Superior temporal gyrus (tissue), 1 donor: ENCODE results near the gene ADGRF3.
"Not testable (repeated sequence)": the region's sequence is repeated elsewhere in the genome, so short reads cannot be mapped to it uniquely, and the experiment has no call there.

Experiments
- DNase-seq: peaks from one replicate; pipeline ENCODE4 v3.0.0-alpha.2; 2016; ENCODE audit errors: extremely low spot score

Gene ADGRF3

DNA sequence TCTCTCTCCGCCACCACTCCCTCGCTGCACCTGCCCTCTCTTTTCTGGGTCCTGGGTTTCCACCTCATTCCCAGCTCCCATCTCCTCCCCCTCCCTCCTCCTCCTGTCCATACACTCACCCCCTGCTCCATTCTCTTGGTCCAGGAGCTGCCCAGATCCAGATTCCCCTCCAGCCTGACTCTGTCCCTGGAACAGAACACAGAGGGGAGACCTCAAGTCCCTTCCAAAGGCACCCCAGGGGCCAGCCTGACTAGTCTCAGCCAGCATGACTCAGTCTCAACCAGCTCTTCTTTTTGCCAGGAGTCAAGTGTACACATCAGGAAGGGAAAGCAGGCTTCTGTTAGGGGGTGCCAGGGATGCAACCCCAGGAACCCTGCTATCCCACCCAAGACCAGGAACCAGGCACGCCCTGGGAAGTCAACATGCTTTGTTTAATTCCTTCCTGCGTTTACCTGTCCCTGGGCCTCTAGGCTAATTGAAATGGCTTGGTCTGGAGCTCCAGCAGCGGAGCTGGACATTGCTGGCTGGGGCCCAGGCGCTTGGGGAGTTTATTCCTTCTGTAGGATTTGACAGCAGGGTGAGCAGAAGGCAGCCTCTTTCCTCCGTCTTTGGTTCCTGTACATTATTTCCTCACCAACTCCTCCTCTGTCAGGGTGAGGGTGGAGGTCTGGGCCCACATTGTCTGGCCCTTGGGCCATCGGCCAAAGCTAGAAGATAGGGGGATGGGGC, 29.0 kb downstream of the ADGRF3 start:
- DNase-seq = no peak

DNA sequence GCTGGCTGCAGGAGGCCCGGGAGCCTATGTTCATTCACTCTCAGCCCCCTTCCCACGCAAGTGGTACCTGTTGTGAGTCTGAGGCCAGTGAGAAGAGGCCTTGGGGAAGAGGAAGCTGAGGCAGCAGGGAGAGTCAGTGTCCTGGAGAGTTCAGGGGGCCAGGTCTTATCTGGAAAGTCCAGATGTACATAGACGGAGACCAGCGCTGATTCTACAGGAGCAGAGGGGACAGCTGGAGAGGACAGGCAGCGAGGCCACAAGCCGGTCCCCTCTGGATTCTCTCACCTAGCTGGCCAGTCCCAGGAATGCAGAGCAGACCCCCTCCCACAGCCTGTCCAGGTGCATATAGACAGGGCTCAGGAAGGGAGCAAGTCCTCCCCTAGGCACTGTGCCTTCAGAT, 29.7 kb downstream of the ADGRF3 start:
- no peak for DNase-seq

DNA sequence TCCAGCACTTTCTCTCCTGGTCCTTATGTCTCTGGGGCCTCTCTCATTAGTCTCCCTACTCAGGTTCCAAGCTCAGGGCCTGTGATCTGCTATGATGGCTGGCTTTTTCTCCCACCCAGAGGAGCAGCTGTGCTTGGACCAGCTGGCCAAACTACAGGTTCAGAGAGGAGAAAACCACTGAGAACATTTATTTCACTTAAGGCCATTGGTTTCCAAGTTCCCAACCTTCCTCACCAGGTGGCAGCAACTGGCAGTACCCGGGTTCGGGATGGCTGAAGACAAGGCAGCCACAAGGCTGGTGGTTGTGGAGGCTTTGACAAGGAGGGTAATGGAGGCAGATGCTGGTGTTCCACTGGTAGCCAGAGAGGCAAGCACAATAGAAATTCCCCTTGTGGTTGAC, 30.5 kb downstream of the ADGRF3 start:
- DNase-seq = no peak

DNA sequence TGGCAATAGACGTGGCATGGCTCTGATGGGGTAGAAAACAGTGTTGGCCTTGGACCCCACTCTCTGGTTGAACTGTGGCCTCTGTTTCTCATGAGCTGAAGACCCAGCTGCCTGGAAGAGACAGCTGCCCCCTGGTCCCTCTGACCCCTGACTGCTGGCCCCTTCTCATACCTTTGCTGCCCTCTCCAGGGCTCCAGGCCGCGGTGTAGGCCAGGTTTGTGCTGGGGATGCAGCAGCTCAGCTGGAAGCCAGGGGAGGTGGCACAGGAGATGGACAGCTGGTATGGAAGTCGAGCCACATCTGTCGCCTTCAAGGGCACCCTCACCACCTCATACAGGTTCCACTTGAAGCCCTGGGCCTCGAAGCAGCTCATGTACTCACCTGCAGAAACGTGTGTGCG, 32.3 kb downstream of the ADGRF3 start:
- DNase-seq = no peak

DNA sequence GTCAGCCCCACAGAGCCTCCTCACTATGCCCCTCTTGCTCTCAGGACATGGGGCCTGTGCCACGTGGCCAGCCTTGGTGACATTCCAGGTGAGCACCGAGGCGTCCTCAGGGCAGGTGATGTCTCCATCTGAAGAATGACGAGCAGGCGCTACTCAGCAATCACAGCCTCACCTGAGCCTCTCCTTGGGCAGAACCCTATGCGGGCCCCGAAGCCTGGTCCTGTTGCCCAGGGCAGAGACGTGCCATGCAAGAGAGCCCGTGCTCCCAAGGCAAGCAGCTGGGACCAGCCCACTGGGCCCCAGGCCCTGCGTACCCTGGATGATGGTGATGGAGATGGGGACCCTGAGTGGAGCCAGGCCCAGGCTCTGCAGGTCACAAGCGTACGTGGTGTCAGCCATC, 33.1 kb downstream of the ADGRF3 start:
- no peak for DNase-seq

DNA sequence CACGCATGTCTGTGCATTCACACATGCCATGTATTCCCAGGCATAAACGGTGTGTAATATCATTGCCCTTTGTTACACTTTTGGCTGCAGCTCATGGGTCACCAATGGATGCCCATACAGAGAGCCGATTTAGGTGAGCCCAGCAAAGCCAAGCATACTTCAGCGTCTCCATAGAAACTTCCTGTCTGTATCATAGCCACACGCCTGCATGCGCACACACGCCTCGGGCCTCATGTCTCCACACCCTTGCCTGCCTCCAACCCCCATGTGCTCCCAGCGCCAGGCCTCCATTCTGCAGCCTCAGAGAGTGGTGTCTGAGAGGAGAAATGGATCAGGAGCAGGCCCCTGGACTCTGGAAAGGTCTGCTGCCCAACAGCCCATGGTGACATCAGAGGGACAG, 34.1 kb downstream of the ADGRF3 start:
- no peak for DNase-seq

DNA sequence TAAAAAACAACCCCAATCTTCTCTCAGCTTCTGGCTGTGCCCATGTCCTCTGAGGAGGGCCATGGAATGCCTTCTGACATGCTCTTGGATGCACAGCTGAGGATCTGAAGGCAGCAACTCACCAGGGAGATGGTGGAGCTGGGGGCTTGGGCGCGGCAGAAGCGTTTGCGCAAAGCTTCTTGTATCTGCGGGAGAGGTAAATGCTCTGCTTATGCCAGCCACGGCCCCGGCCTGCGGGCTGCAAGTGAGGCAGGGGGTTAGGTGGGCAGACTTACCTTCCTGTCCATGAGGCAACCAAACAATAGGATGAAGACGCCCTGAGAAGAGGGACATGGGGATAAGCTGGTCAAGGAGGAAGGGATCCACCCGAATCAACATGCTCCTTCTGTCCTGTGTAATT, 36.7 kb downstream of the ADGRF3 start:
- DNase-seq = no peak

DNA sequence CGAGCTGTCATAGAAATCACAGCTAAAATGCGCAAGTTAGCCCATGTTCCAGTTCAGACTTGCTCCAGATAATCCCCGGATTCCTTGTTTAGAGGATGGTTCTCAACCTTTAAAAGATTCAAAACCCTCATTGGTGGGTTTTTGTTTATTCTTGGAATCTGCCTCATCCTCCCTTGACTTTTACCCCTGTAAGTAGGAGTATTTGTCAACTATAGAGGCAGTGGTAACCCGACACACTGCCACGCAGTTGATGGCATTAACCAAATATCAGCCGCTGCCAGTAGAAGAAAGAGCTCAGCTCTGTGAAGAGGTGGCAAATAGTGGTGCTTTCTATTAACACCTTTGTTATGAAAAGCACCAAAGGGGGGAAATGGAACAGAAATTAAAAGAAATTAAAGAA, 41.0 kb downstream of the ADGRF3 start:
- DNase-seq = no peak

DNA sequence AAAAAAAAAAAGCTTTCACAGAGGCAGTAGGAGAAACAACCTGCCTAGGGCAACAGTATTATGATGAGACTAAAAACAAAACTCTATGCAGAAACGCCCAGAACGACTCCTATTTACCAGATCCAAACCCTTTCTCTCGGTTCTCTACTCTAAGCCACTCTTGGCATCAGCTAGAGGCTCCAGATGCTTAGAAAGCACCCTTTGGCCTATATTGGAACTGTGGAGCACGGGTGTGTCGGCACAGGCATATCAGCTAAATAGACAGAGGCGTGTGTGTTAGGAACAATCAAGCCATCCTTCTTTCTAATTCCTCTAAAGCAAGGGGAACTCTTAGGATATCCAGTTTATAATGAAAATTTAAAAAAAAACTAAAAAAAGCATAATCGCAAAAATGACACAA, 41.5 kb downstream of the ADGRF3 start:
- DNase-seq = not testable (repeated sequence)

DNA sequence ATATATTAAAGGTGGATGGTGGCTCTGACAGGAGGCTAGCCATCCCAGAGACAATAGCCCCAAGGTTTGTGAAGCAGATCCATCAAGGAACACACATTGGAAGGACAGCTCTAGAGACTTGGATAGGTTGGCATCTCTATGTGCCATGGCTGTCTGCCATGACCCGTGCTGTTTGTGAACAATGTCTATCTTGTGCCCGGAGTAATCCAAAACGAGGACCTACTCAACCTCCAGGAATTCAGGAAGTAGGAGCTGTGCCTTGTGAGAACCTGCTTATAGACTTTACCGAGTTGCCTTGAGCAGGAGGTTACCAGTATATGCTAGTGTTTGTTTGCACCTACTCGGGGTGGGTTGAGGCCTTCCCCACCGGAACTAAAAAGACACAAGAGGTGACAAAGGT, 43.7 kb downstream of the ADGRF3 start:
- no peak for DNase-seq

DNA sequence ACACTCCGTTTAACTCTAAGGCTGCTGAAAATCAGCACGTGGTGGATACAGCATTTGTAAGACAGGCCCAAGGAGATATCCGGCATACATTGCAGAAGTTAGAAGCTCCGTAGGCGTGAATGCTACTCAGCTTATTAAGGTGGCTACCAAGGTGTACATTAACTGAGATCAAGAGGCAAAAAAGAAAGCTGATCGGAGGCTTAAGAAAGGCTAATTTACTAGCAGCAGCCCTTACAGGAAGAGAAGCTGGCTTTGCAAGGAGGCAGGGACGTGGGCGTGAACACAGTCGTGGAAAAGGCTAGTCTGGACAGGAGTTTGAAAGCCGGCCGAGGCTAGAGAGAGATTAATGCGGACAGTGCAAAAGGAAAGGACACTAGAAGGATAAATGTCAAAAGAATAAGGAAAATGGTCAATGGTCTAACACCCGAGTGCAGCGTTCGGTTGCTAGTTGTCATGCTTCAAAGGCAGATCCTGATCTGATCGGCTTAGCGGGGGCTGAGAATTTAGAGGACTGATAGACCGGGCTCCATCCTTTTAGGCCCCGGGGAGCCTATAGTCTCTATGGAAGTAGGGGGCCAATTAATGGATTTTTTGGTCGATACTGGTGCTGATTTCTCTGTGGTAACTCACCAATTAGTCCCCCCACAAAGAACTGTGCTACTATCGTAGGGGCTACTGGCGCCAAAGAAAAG, 46.2 kb downstream of the ADGRF3 start:
- DNase-seq = no peak

DNA sequence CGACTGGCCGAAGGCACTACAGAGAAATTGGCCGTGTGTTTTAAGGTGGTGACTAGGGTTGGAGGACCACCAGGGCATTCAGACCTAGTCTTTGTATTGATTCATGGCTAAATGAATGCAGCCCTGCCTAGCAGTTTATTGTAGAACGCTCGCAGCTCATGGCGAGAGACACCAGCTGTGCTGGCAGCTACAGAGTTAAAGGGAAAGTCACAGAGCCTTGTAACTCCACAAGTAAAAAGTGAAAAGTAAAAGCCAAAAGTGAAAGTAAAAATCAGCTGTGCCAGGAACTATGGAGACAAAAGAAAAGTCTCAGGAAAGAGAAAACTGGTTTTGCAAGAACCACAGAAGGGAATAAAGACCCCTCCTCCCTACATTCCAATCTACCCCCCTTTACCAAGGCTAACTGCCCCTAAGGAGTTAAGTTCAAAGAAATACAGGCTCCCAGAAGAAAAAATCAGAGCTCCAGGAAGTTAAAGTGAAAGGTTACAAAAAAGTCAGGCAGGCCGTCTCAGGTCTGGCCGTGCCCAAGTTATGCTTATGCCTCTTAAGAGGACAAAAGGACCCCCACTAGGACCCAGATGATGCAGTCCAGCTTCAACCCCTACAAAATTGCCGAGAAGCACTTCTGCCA, 47.0 kb downstream of the ADGRF3 start:
- DNase-seq = no peak

DNA sequence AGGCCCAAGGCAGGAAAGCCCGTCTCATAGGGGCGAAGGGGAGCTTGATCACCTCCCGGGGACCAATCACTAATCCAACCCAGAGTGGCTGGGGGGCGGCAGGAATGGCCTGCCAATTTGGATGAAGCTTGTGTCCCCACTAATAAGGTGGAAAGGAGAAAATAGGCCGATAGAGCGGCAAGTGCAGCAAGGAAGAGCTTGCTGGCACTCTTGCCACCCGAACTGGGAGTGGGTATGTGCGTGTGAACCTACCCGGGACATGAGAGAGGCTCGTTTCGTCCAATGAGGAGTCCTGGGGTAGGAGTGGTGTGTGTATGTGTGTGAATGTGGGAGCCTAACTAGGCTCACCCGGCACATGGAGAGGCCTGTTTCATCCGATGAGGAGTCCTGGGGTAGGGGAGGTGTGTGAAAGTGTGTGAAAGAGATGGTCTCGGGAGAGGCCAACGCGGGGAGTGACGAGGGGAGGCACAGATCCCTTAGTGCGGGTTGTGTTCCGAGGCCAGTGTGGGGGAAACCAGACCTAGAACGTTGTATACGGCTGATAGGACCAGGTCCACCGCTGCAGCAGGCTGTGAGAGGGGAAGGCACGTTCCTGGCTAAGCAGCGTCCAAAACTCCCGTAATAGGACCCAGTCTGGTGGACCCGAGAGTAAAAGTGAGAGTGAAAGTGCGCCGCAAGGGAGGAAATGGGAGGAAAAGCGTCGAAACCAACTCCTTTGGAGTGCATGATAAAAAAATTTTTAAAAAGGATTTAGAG, 47.8 kb downstream of the ADGRF3 start:
- no peak for DNase-seq

DNA sequence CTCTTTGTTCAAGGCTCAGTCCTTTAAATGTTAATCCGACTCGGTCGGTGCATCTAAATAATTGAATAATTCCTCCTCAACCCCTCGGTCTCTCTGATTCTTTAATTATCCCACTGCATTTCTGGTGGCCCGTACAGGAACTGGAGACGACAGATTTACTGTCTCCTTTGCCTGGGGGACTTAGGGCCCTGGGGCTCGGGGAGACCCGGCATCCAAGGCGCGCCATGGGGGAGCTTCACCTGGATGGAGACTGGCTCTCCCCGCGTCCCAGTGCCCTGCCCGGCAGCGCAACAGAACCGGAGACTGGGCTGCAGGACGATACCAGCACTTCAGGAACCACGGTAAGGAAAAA, 48.3 kb downstream of the ADGRF3 start:
- no peak for DNase-seq

DNA sequence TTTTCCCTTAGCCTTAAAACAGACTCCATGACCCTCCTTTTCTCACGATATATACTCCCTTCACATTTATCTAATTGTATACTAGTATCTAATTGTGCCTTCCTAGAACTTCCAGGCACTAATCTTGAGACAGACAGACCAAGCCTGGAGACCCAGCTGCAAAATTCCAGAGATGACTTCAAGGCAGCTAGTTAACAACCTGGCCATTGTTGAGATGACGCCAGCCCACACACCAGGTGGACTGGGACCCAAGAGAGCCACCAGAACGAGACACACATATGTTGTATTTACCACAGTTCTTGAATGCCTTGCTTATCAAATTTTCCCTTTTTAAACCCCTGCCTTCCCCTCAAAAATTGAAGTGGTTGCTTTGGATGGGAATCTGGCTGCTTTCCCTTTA, 49.5 kb downstream of the ADGRF3 start:
- no peak for DNase-seq

DNA sequence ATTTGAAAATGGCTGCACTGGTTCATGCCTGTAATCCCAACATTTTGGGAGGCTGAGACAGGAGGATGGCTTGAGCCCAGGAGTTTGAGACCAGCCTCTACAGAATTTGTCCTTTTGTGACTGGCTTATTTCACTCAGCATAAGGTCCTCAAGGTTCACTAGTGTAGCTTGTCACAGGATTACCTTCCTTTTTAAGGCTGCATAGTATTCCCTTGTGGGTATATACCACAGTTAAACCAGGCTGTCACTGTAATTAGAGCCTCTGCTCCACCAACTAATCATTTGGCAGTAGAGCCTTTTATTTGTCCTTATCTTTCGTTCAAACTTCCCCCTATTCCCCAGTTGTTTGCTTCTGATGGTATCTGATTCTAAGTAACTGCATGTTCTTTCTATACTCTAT, 51.1 kb downstream of the ADGRF3 start:
- no peak for DNase-seq

DNA sequence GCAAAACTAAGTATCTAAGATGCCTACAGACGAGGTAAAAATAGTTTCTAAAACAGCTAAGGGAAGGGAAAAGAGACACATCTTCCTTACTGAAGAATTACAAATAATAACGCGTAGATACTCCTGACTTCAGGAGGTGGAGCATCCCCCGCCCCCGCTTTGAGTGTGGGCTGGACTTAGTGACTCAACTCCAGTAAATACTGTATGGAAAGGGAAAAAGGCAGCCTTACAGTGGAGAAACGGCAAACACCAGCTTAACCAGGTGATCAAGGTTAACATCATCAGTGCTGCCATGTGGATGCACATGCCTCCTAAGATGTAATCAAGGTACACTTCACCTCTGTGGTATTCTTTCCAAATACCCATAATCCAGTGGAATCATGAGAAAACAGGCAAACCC, 53.9 kb downstream of the ADGRF3 start:
- DNase-seq = no peak

DNA sequence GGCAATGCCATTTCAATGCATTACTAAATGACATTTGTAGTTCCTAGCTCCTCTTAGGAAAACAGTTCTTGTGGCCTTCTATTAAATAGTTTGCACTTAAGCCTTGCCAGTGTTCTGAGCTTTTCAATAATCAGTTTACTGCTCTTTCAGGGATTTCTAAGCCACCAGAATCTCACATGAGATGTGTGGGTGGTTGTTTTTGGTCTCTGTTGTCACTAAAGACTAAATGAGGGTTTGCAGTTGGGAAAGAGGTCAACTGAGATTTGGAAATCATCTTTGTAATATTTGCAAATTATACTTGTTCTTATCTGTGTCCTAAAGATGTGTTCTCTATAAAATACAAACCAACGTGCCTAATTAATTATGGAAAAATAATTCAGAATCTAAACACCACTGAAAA, 56.6 kb downstream of the ADGRF3 start:
- no peak for DNase-seq

DNA sequence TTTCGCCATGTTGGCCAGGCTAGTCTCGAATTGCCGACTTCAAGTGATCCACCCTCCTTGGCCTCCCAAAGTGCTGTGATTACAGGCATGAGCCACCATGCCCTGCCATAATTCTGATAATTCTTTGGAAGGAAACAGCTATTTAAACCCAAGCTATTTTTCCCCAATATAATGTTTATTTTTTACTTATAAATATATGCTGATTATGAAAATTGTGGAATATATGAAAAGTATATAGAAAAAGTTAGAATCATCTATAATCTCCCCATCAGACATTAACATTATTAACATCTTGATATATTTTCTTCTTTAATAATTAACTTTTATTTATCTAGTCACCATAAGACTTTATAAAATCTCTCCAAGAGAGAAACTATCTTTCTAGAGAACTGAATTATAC, 60.7 kb downstream of the ADGRF3 start:
- DNase-seq = no peak

DNA sequence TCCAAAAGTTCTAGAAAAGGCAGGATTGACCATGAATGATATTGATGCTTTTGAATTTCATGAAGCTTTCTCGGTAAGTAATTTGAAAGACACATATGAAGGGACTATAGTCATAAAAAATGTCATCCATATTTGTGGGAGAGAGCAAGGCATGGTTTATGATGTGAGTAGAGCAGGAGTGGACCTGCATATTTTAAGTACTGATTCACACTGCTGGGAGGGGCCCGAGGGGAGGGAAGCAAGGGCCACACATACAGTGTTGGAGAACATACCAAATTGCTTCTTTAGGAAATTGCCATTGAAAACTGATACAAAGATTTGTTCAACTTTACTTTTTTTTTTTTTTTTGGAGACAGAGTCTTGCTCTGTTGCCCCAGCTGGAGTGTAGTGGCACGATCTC, 62.5 kb downstream of the ADGRF3 start:
- no peak for DNase-seq

DNA sequence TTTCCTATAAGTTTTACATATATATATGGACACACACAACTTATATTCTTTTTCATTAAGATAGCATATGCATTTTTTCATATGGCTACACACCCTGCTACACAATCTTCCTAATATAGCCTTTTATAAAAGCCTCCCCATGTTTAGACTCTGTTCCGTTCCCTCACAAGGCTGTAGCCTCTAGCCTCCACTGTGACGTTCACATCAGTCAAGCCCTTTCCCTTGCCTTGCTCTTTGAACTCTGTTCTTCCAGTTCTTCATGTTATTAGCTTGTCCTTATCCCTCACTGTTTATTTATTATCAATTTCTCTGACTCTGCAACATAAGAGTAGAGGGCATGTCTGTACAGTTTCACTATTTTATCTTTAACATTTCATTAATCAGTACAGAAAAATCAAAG, 63.0 kb downstream of the ADGRF3 start:
- DNase-seq = no peak

DNA sequence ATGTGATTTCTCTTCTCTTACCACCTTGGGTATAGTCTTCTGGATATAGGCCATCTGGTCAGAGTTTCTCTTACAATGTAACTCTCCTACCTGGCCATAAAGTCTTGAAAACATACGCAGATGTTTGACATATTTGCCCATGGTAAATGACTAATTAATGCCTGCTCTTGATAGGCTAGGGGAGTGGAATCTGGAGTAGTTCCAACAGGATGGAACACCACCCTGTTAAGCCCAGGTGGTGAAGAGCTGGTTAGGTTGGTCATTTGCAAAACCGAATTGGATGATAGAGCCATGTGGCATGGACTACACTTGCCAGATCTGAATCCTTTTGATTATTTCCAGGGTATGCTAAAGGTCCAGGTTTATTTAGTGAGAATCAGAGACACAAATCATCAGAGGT, 65.4 kb downstream of the ADGRF3 start:
- no peak for DNase-seq

DNA sequence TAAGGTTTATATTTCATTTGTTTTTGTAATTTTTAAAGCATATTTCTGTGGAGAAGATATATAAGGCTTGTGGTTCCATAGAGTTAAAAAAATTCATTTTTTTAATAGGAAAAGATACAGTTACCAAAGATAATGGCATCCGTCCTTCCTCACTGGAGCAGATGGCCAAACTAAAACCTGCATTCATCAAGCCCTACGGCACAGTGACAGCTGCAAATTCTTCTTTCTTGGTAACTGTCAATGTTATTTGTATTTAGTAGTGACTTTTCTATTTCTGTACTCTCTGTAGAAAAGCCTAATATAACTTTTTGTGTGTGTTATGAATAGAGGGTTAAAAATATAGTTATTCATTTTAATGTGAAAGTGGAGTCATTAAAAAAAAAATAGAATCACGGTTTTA, 66.7 kb downstream of the ADGRF3 start:
- no peak for DNase-seq
